Activated CD4-positive, alpha-beta memory T cell treated with anti-CD3 and anti-CD28 coated beads for 36 hours (primary cell): ENCODE data around the gene FZD10. TPM values are rescaled to one million over a fixed set of nuclear protein-coding genes. Genes with fewer than 3 reads are reported as not detected.

Source experiments
- CTCF ChIA-PET: fragments of 350-600 bp; sonication (Branson Sonifier 250); formaldehyde crosslinking; loops from one replicate; lab custom pipeline; 2021; ENCODE audit warnings: antibody characterized with exemption, inconsistent platforms; lab: Charles Lee
- POLR2A ChIA-PET: fragments of 350-600 bp; sonication (Branson Sonifier 250); formaldehyde crosslinking; loops from one replicate; lab custom pipeline; 2021; ENCODE audit warnings: antibody characterized with exemption; lab: Charles Lee
- DNase-seq: peaks from one replicate; pipeline ENCODE4 v3.0.0-alpha.2; 2020
- H3K27ac Mint-ChIP-seq: one replicate; pipeline ENCODE4 v1.8.0; 2021; ENCODE audit warnings: mixed read lengths
- H3K27me3 Mint-ChIP-seq: one replicate; pipeline ENCODE4 v1.8.0; 2021; ENCODE audit warnings: mixed read lengths
- H3K36me3 Mint-ChIP-seq: one replicate; pipeline ENCODE4 v1.8.0; 2021; ENCODE audit warnings: mixed read lengths
- H3K4me1 Mint-ChIP-seq: one replicate; pipeline ENCODE4 v1.8.0; 2021; ENCODE audit warnings: low read depth, mixed read lengths
- H3K4me3 Mint-ChIP-seq: one replicate; pipeline ENCODE4 v1.8.0; 2021; ENCODE audit warnings: mild to moderate bottlenecking, mixed read lengths
- H3K9me3 Mint-ChIP-seq: one replicate; pipeline ENCODE4 v1.8.0; 2021; ENCODE audit warnings: mixed read lengths
- intact Hi-C: fragments of 100-400 bp; cut with micrococcal nuclease; formaldehyde crosslinking; loops from one replicate; pipeline ENCODE4 v1.15.1; 2023
- total RNA-seq, 2 experiments: library from RNA; stranded (reverse); gene quantifications; one replicate each; pipeline ENCODE4 v1.2.3, GENCODE V29; 2021

The FZD10 gene
- total RNA-seq, 2 experiments from 2014 or later: not detected

DNA sequence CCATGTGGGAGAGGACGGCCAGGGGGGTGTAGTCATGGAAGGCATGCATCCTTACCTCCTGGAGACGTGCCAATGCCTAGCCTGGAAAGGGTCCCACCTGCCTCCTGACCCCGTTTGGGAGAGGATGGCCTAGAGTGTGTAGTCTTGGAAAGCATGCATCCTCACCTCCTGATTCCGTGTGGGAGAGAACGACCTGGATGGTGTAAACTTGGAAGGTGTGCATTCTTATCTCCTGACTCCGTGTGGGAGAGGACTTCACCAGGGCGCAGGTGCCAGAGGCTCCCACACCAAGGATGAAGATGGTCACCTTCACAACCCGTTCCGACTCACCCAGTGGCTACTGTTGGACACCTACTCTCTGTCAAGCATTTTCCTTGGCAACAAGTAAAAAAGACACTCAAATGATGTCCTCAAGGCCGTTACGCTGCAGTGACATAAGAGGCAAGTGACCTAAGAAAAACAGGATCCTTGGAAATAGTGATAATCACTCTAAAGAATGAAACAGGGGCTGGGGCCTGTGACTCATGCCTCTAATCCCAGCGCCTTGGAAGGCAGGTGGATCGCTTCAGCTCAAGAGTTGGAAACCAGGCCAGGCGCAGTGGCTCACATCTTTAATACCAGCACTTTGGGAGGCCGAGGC, 37.5 kb upstream of the FZD10 start:
- POLR2A ChIA-PET: no interaction called here
- CTCF ChIA-PET: no interaction called here
- Mint-ChIP-seq H3K36me3 (no peaks in the 10 kb centered on the region), H3K27me3 (no peaks in the 10 kb centered on the region), H3K9me3 (no peaks in the 10 kb centered on the region), H3K4me3 (no peak overlapping the region), H3K4me1 (no peaks in the 10 kb centered on the region), H3K27ac (no peak overlapping the region)
- intact Hi-C loops: no loop called here
- no peak for DNase-seq

DNA sequence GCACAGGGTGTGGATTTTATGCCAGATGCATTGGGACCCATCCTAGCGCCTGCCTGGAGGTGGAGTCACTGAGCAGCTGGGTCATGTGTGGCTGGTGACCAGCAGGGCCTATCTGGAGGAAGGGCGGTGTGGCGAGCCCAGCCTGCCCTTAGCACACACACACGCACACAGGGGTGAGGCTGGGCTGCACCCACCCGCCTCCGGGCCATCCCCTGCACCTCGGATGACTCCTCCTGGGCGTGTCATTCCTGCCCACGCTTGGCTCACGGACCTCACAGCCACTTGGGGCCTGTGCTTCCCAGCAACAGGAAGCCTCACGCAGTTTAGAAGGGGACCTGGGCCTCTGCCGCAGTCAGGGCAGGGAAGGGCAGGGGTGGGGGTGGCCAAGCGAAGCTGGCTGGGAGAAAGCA, 36.2 kb upstream of the FZD10 start:
- no peak for DNase-seq
- H3K4me3 Mint-ChIP-seq: no peak overlapping the region
- POLR2A ChIA-PET: no interaction called here
- intact Hi-C loops: no loop called here
- no peak overlapping the region for H3K27ac Mint-ChIP-seq
- no peaks in the 10 kb centered on the region for H3K4me1 Mint-ChIP-seq
- no peaks in the 10 kb centered on the region for H3K36me3 Mint-ChIP-seq
- peaks cover 2% of the 10 kb centered on the region for H3K9me3 Mint-ChIP-seq
- CTCF ChIA-PET: no interaction called here
- H3K27me3 Mint-ChIP-seq: no peaks in the 10 kb centered on the region

DNA sequence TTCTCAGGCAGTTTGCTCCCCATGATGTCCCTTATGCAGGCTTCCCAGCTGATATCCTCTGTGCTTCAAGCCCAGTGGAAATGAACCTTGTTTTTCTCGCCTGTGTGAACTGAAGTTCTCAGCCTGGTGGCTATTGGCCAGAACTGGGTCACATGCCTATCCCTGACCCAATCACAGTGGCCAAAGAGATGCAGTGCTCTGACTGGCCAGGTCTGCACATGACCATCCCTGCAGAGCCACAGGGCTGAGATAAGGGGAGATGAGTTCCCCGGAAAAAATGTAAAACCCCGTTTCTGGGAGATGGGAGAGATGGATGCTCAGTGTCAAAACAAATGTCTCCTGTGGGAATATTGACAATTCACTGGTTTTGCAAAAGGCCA, 34.7 kb upstream of the FZD10 start:
- no peaks in the 10 kb centered on the region for H3K27me3 Mint-ChIP-seq
- ChIA-PET CTCF (no interaction called here), POLR2A (no interaction called here)
- H3K4me3 Mint-ChIP-seq: no peak overlapping the region
- no peak for DNase-seq
- H3K4me1 Mint-ChIP-seq: no peaks in the 10 kb centered on the region
- no peaks in the 10 kb centered on the region for H3K36me3 Mint-ChIP-seq
- peaks cover 2% of the 10 kb centered on the region for H3K9me3 Mint-ChIP-seq
- H3K27ac Mint-ChIP-seq: no peak overlapping the region
- intact Hi-C loops: no loop called here

DNA sequence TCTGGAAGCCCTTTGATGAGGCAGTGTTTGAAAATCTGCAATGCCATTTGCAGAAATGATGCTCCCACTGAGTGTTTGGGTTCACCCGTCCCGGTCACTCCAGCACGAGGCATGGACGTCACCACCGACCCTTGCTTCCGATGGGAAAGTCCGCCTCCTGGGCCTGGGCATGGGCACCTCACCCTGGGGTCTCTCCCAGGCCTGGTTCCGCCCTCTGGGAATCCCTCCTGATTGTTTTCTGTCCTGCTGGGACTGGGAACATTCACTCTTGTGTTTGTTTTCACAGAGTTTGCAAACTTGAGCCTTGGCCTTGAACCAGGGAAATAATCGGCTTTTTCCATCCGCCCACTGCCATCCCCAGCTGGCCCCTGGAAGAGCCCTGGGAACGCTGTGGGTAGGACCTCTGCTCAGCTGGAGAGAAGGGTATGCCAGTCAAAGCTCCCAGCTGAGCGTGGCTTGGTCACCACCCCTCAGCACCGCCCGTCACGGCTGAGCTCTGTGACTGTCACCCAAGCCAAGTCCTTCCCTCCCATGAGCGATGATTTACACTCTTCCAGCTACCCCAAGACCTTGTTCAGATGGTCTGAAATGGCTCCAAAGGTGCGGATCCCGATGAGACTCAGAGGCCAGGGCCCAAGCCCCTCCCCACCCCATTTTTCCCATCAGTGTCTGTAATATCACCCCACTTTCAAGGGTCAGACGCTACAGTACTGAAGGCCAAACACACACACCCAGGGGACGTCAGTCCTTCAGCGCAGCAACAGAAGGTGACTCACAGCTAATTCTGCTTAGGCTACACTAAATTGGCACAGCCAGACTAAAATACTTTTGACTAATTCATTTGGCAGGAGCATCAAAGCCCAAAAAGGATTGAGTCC, 34.1 kb upstream of the FZD10 start:
- peaks cover 2% of the 10 kb centered on the region for H3K9me3 Mint-ChIP-seq
- no peaks in the 10 kb centered on the region for H3K4me1 Mint-ChIP-seq
- no peak for DNase-seq
- POLR2A ChIA-PET: no interaction called here
- CTCF ChIA-PET: no interaction called here
- no peaks in the 10 kb centered on the region for H3K36me3 Mint-ChIP-seq
- H3K27ac Mint-ChIP-seq: no peak overlapping the region
- H3K27me3 Mint-ChIP-seq: no peaks in the 10 kb centered on the region
- no peak overlapping the region for H3K4me3 Mint-ChIP-seq
- intact Hi-C loops: no loop called here

DNA sequence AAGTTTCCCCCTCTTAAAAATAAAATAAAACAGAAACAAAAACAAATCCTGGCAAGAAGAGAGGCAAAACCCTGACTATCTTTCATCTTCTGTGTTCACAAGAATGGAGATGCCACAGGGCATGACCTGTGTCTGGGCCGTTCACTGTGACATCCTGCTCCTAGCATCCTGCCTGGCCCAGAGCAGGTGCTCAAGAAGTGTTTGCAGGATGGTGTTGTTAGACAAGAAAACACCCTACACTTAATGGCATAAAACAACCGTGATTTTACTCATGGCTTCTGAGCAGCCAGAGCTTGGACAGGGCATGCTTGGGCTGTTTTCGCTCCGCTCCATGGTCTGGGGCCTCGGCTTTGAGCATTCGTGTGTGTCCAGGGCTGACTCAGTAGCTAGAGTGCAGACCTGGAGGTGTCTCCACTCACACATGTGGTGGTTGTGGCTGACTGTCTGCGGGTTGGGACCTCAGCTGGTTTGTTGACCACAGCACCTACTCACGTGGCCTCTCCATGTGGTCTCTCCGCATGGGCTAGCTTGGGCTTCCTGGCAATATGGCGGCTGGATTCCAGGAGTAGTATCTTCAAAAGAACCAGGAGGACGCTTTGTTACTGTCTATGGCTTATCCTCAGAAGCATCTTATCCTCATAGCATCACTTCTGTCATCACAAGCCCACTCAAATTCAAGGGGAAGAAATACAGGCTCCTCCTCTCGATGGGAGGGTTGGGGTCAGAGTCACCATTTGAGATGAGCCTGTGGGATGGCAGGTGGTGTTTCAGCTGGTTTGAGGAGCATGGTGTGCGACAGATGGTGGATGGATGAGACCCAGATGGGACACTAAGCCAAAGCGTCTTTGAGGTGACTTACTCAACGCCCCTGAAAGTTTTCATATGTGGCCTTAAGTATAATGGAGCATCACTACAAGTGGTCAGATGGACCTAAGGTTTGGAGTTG, 33.2 kb upstream of the FZD10 start:
- no peaks in the 10 kb centered on the region for H3K36me3 Mint-ChIP-seq
- H3K4me1 Mint-ChIP-seq: peaks cover 3% of the 10 kb centered on the region
- peaks cover 2% of the 10 kb centered on the region for H3K9me3 Mint-ChIP-seq
- intact Hi-C loops: no loop called here
- H3K27ac Mint-ChIP-seq: no peak overlapping the region
- no peaks in the 10 kb centered on the region for H3K27me3 Mint-ChIP-seq
- H3K4me3 Mint-ChIP-seq: no peak overlapping the region
- POLR2A ChIA-PET: no interaction called here
- CTCF ChIA-PET: no interaction called here
- no peak for DNase-seq

DNA sequence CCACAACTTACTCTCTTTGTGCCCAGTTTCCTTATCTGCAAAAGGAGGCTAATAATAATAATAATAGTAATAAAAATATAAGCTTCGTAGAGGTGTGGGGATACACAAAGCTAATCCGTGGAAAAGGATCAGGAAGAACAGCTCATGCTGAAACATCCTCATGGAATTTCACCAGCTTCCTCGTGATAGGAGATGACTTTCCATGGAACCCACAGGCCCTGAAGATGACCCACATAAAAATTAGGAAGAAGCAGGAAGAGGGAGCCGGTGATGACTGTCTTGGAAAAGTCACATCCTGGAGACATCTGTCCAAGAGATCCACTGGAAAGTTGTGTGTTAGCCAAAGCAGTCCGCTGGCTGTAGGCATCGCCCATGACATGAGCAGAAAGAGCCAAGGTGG, 31.9 kb upstream of the FZD10 start:
- POLR2A ChIA-PET: no interaction called here
- intact Hi-C loops: no loop called here
- no peak overlapping the region for H3K27ac Mint-ChIP-seq

DNA sequence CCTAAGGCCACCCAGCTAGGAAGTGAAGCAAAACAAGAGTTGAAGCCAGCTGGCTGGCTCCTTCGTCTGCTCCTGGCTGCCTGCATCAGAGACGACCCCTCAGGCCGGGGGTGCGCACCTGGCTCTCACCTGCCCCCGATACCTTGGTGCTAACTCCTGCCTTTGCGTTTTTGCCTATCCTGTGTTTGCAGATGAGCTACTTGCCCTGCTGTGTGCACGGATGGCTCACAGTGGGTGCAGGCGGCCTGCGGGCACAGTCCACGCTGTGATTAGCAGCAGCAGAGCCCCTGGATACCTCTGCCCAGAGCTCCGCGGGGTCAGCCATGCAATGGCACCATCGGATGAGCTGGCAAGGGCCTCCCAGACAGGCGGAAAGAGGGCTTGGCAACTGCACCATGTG, 31.2 kb upstream of the FZD10 start:
- intact Hi-C loops: no loop called here
- peaks cover 9% of the 10 kb centered on the region for H3K9me3 Mint-ChIP-seq
- H3K27me3 Mint-ChIP-seq: no peaks in the 10 kb centered on the region
- no peak overlapping the region for H3K27ac Mint-ChIP-seq
- POLR2A ChIA-PET: no interaction called here
- H3K36me3 Mint-ChIP-seq: no peaks in the 10 kb centered on the region
- peaks cover 3% of the 10 kb centered on the region for H3K4me1 Mint-ChIP-seq
- no peak overlapping the region for H3K4me3 Mint-ChIP-seq
- no peak for DNase-seq
- CTCF ChIA-PET: no interaction called here

More for the DNA sequence above, 31.9 kb upstream of the FZD10 start:
- no peak overlapping the region for H3K4me3 Mint-ChIP-seq
- DNase-seq: no peak
- peaks cover 8% of the 10 kb centered on the region for H3K9me3 Mint-ChIP-seq
- CTCF ChIA-PET: no interaction called here
- H3K4me1 Mint-ChIP-seq: peaks cover 3% of the 10 kb centered on the region
- no peaks in the 10 kb centered on the region for H3K36me3 Mint-ChIP-seq
- H3K27me3 Mint-ChIP-seq: no peaks in the 10 kb centered on the region

DNA sequence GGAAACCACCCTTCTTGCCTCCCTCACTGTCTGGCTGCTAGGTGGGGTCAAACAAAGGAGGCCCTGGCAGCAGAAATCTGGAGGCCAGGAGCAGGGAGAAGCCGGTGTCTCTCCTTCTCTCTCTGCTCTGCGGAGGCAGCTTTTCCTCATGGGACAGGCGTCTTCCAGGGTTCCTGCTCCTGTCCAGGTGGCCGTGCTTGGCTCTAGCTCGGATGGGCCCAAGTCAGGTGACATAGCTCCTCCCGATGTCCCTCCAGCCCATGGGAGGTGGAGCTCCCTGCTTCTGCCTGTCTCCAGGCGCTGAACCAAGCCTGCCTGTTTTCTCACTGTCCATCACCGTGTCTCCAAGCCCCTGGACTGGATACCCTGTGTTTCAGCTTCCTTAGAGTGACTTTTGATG, 30.5 kb upstream of the FZD10 start:
- Mint-ChIP-seq H3K4me3 (no peak overlapping the region), H3K4me1 (peaks cover 3% of the 10 kb centered on the region), H3K36me3 (no peaks in the 10 kb centered on the region), H3K9me3 (peaks cover 9% of the 10 kb centered on the region), H3K27ac (no peak overlapping the region), H3K27me3 (no peaks in the 10 kb centered on the region)
- DNase-seq: no peak
- CTCF ChIA-PET: no interaction called here
- intact Hi-C loops: no loop called here
- POLR2A ChIA-PET: no interaction called here

DNA sequence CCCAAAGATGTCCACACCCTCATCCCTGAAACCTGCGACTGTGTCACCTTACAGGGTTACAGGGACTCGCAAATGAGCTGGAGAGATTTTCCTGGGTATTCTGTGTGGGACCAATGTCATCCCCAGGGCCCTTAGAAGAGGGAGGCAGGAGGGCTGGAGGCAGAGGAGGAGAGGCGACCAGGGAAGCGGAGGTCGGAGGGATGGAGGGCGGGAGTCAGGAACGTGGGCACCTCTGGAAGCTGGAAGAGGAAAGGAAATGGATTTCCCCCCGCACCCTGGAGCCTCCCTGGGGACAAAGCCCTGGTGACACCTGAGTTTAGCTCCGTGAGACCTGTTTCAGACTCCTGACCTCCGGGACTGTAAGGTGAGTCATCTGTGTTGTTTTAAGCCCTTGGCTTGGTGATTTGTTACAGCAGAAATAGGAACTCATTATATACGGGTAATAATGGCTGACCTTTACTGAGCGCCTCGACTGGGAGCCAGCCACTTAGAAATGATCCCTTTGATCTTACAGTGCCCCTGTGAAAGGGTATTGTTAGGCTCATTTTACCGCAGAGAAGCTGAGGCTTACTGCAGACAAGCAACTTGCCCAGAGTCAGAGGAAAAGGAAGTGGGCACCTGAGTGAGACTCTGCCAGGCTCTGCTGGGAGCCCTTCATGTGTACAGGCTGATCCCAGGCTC, 29.3 kb upstream of the FZD10 start:
- POLR2A ChIA-PET: no interaction called here
- Mint-ChIP-seq H3K27ac (no peak overlapping the region), H3K27me3 (no peaks in the 10 kb centered on the region), H3K9me3 (peaks cover 9% of the 10 kb centered on the region), H3K36me3 (no peaks in the 10 kb centered on the region), H3K4me1 (peaks cover 3% of the 10 kb centered on the region), H3K4me3 (no peak overlapping the region)
- CTCF ChIA-PET: no interaction called here
- no peak for DNase-seq
- intact Hi-C loops: no loop called here

DNA sequence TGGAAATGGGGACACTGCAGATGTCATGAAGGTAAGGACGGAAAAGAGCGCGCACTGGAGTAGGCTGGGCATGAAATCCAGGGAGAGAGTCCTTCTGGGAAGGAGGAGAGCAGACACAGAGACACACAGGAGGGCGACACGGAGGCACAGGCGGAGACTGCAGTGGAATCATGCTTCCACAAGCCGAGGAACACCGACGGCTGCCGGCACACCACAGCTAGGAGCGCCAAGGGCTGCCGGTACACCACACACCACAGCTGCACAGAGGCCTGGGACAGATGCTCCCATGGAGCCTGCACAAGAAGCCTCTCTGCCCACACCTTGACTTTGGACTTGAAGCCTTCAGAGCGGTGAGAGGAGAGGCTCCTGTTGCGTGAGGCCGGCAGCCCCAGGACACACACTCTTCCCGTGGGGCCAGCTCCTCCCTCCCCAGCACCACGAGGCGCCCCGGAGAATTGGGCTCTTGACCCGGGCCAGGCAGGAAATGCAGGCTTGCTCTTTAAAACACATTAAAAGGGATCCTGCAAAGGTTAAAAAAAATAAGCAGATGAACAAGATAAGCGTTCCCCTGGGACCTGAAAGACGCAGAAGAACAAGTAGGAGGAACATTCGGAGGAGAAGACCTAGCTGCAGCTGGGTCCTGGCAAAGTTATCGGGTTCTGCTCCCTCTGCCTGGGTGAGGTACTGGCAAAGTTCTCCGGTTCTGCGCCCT, 28.3 kb upstream of the FZD10 start:
- Mint-ChIP-seq H3K27me3 (no peaks in the 10 kb centered on the region), H3K36me3 (no peaks in the 10 kb centered on the region), H3K4me1 (peaks cover 3% of the 10 kb centered on the region), H3K4me3 (no peak overlapping the region), H3K27ac (no peak overlapping the region), H3K9me3 (peaks cover 9% of the 10 kb centered on the region)
- intact Hi-C loops: no loop called here
- ChIA-PET CTCF (no interaction called here), POLR2A (interaction anchor here (0.8 kb wide), 1 partner anchor 92 kb away, joined by 3 read pairs; no protein-coding TSS in a partner anchor)
- no peak for DNase-seq

DNA sequence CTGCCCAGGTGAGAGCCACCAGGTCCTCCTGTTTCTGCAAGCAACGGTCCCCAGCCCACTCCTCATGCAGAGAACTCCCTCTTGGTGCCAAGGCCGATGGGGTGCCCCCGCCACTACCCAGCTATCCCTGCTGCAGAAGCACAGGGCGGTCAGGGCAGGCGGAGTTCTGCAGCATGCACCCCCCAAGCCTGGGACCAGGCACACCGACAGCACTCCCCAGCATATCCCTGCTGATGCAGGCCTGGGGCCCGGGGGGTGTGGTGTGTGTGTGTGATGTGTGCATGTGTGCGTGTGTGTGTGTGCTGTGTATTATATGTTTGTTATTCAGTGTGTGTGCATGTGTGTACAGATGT, 27.7 kb upstream of the FZD10 start:
- ChIA-PET CTCF (no interaction called here), POLR2A (interaction anchor here (0.8 kb wide), 1 partner anchor 91 kb away, joined by 3 read pairs; no protein-coding TSS in a partner anchor)
- Mint-ChIP-seq H3K4me1 (peaks cover 3% of the 10 kb centered on the region), H3K36me3 (no peaks in the 10 kb centered on the region), H3K27me3 (no peaks in the 10 kb centered on the region), H3K27ac (no peak overlapping the region), H3K4me3 (no peak overlapping the region), H3K9me3 (peaks cover 9% of the 10 kb centered on the region)
- intact Hi-C loops: no loop called here
- DNase-seq: no peak
